ENCODE measurements around the gene FBF1. TPM values are rescaled to one million over a fixed set of nuclear protein-coding genes. Genes with fewer than 3 reads are reported as not detected.

The FBF1 gene
- total RNA-seq, 1 experiment from 2014 or later = 8.3 TPM

- no peaks in the 10 kb centered on the region; a peak in 2 of 7 replicates for H3K36me3 Mint-ChIP-seq (ENCODE audit: insufficient read depth in 1 of 3, low read depth in 3 of 3)
- Histone ChIP-seq H3K9me3 (ENCODE audit: control insufficient read depth, low read depth, low read length) (no peaks in the 10 kb centered on the region), H3K23me2 (ENCODE audit: insufficient read length, low read depth, low read length, poor library complexity, severe bottlenecking) (peaks cover 8% of the 10 kb centered on the region), H2BK12ac (ENCODE audit: insufficient read length, low read depth, low read length) (no peak overlapping the region), H2BK5ac (ENCODE audit: insufficient read length, low read length) (no peak overlapping the region), H2AFZ (ENCODE audit: low read length) (no peak overlapping the region), H3K18ac (ENCODE audit: insufficient read length, low read depth, low read length) (no peak overlapping the region), H2BK15ac (ENCODE audit: low read depth, low read length) (no peak overlapping the region), H4K8ac (replicated peaks; ENCODE audit: insufficient read length, low read depth, low read length) (no peak overlapping the region), H3K27me3 (ENCODE audit: insufficient read depth, low read length) (peaks cover 3% of the 10 kb centered on the region; the same call in 1 of the 2 replicates), H4K20me1 (ENCODE audit: control insufficient read depth, insufficient read depth, insufficient read length) (no peaks in the 10 kb centered on the region), H3T11ph (ENCODE audit: low read length) (no peak overlapping the region), H3K4ac (ENCODE audit: low read depth, low read length) (no peak overlapping the region), H3K23ac (ENCODE audit: insufficient read length, low read depth, low read length) (no peak overlapping the region), H3K9ac (ENCODE audit: extremely low read depth, insufficient read length, low read length) (no peak overlapping the region), H3K27ac (ENCODE audit: insufficient read length, low read depth, low read length) (no peak overlapping the region), H3K79me2 (ENCODE audit: insufficient read depth, low read length) (no peaks in the 10 kb centered on the region), H4K91ac (ENCODE audit: insufficient read length, low read depth, low read length) (no peak overlapping the region), H3K79me1 (ENCODE audit: insufficient read depth, low read depth, low read length, poor library complexity, severe bottlenecking) (no peaks in the 10 kb centered on the region), H2AK5ac (ENCODE audit: insufficient read length, low read length) (no peak overlapping the region), H2BK120ac (ENCODE audit: low read depth, low read length, poor library complexity, severe bottlenecking) (no peak overlapping the region), H3K4me1 (ENCODE audit: insufficient read depth, low read length) (peaks cover 3% of the 10 kb centered on the region; the same call in 1 of the 2 replicates), H3K14ac (ENCODE audit: insufficient read depth, low read length) (no peak overlapping the region; the same call in 1 of the 2 replicates), H2BK20ac (ENCODE audit: low read depth, low read length, poor library complexity, severe bottlenecking) (no peak overlapping the region), H3K56ac (ENCODE audit: insufficient read length, low read depth, low read length) (no peak overlapping the region), H4K5ac (ENCODE audit: insufficient read length, low read depth, low read length) (no peak overlapping the region), H3K4me2 (ENCODE audit: insufficient read depth, insufficient read length, low read length) (no peak overlapping the region)
- WGBS (ENCODE audit: extremely low coverage, insufficient read length, low lambda C conversion rate) = no CpG with 5 or more reads among the region's 26 CpGs
- TF ChIP-seq CTCF (conservative IDR thresholded peaks at IDR 0.05) = peak; percentile 57
- H3K4me1 Mint-ChIP-seq = peaks cover 18 to 22% of the 10 kb centered on the region in 2 experiments
- no peak overlapping the region; a peak in 1 of 7 replicates for H3K27ac Mint-ChIP-seq
- H3K9me3 Mint-ChIP-seq = no peaks in the 10 kb centered on the region; a peak in 1 of 5 replicates
- peak overlapping the region in 1 of 2 experiments; percentile 82; a peak in 1 of 5 replicates for H3K4me3 Mint-ChIP-seq
- peak; percentile 86 for DNase-seq
- peaks cover 42% of the 10 kb centered on the region for H3K27me3 Mint-ChIP-seq (ENCODE audit: low read depth)
Measured at GRCh38 chr17:75876190-75876937, 64.5 kb downstream of the FBF1 start.

Data from H9 (cell line).